ENCODE measurements around the gene AGAP1.

DNA sequence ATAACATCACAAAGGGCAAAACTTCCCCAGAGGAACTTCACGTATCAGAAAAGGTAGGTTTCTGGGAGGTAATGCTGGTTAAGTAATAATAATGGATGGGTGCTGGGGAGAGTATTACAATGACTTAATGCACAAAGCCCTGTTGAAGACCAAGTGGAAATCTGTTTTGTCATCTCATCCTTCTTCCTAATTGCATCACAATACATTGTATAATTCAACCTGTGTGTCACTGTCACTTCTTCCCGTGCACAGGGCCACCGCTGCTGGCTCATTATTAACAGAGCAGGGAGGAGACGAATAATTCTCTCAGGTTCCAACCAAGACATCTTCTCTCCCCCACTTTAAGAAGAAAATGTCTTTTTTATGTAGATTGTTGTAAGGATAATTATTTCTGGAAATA is 290.9 kb downstream of the AGAP1 start:
- TF ChIP-seq, protein P1, sequence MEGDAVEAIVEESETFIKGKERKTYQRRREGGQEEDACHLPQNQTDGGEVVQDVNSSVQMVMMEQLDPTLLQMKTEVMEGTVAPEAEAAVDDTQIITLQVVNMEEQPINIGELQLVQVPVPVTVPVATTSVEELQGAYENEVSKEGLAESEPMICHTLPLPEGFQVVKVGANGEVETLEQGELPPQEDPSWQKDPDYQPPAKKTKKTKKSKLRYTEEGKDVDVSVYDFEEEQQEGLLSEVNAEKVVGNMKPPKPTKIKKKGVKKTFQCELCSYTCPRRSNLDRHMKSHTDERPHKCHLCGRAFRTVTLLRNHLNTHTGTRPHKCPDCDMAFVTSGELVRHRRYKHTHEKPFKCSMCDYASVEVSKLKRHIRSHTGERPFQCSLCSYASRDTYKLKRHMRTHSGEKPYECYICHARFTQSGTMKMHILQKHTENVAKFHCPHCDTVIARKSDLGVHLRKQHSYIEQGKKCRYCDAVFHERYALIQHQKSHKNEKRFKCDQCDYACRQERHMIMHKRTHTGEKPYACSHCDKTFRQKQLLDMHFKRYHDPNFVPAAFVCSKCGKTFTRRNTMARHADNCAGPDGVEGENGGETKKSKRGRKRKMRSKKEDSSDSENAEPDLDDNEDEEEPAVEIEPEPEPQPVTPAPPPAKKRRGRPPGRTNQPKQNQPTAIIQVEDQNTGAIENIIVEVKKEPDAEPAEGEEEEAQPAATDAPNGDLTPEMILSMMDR (IDR thresholded peaks at IDR 0.05), result no peak
- TF ChIP-seq EP300 (IDR thresholded peaks at IDR 0.05) (no peak), POLR2AphosphoS5 (IDR thresholded peaks at IDR 0.05) (no peak)

Measured in sigmoid colon (tissue), 4 donors.